ENCODE results near the gene FCRL1. TPM values are rescaled to one million over a fixed set of nuclear protein-coding genes. Genes with fewer than 3 reads are reported as not detected.

FCRL1 gene
- total and polyA plus RNA-seq, 9 donors = 0.08 to 0.65 TPM; not detected in 7

DNA sequence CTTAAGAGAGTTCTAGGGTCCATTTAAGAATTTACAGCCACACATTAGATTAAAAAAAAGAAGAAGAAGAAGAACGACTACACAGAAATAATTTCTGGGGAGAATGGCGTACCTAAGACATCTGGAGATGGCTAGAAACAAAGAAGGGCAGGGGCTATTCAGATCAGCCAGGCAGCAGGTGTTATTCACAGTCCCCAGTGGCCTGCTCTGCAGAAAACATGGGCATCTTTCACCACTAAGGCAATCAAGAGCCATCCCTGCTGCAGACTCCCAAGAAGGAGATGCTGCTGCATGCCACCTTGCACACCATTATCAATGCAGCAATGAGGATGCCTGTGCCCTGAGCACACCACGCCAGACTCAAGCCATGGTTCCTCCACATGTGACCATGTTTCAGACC, 35.1 kb downstream of the FCRL1 start:
- Histone ChIP-seq H3K9me3 (no peaks in the 10 kb centered on the region), H3K4me1 (ENCODE audit: insufficient read depth) (no peaks in the 10 kb centered on the region), H3K36me3 (no peaks in the 10 kb centered on the region), H3K4me3 (no peak overlapping the region), H3K27me3 (no peaks in the 10 kb centered on the region), H3K27ac (no peak overlapping the region)
- intact Hi-C loops (cut with DNase I) = no loop called here
- no peak for DNase-seq
- TF ChIP-seq EP300 (IDR thresholded peaks at IDR 0.05) (no peak), POLR2A (IDR thresholded peaks at IDR 0.05) (no peak)
- TF ChIP-seq, protein P1, sequence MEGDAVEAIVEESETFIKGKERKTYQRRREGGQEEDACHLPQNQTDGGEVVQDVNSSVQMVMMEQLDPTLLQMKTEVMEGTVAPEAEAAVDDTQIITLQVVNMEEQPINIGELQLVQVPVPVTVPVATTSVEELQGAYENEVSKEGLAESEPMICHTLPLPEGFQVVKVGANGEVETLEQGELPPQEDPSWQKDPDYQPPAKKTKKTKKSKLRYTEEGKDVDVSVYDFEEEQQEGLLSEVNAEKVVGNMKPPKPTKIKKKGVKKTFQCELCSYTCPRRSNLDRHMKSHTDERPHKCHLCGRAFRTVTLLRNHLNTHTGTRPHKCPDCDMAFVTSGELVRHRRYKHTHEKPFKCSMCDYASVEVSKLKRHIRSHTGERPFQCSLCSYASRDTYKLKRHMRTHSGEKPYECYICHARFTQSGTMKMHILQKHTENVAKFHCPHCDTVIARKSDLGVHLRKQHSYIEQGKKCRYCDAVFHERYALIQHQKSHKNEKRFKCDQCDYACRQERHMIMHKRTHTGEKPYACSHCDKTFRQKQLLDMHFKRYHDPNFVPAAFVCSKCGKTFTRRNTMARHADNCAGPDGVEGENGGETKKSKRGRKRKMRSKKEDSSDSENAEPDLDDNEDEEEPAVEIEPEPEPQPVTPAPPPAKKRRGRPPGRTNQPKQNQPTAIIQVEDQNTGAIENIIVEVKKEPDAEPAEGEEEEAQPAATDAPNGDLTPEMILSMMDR (IDR thresholded peaks at IDR 0.05) = no peak
- 61 to 67% (median 66%) methylated on average over 3 of the region's 3 CpGs for WGBS, 3 donors

DNA sequence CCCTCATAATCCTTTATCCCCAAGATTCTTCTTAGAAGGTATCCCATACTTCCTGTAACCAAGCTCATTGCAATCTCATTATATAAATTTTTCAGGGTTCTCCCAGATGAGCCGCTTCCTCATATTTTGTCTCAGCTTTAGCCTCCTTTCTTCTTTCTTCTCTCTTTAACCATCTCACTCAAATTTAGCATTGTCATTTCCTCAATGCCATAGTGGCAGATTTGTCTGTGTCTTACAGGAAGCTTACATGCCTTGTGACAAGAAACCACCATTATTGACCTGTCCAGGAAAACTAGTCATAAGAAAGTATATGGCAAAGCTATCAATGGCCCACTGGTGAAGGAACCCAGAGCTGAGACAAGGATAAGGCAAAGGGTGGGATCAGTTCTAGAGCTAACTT, 37.0 kb downstream of the FCRL1 start:
- no peaks in the 10 kb centered on the region for H3K4me1 ChIP-seq (ENCODE audit: insufficient read depth)
- no peaks in the 10 kb centered on the region for H3K36me3 ChIP-seq
- no peaks in the 10 kb centered on the region for H3K9me3 ChIP-seq
- no peak overlapping the region for H3K27ac ChIP-seq
- no peak overlapping the region for H3K4me3 ChIP-seq
- TF ChIP-seq EP300 (IDR thresholded peaks at IDR 0.05) (no peak), POLR2A (IDR thresholded peaks at IDR 0.05) (no peak)
- TF ChIP-seq, protein P1 (IDR thresholded peaks at IDR 0.05) = no peak
- WGBS, 3 donors = 90 to 97% (median 95%) methylated on average over 1 of the region's 1 CpG
- H3K27me3 ChIP-seq = no peaks in the 10 kb centered on the region
- DNase-seq = no peak
- intact Hi-C loops (cut with DNase I) = no loop called here

DNA sequence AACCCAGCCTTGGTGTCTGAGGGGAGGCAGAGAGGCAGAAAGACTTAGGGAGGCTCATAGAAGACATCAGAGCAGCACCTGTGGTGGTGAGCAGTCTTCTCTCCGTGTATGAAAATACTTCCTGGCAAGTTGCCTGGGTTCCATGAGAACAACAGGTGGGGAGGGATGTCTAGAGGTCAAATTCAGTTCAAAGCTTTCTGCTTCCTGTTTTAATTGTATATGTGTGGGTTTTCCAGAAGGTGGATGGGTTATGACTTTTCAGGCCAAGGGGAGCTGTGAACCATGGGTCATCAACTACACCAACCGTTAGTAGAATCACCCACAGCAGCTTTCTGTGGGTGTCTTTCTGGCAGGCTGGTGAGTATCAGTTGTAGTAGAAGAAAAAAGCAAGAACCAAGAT, 38.9 kb downstream of the FCRL1 start:
- Histone ChIP-seq H3K36me3 (no peaks in the 10 kb centered on the region), H3K27me3 (no peaks in the 10 kb centered on the region), H3K9me3 (no peaks in the 10 kb centered on the region), H3K27ac (no peak overlapping the region), H3K4me1 (ENCODE audit: insufficient read depth) (no peaks in the 10 kb centered on the region), H3K4me3 (no peak overlapping the region)
- no peak for DNase-seq
- WGBS, 3 donors = 15 to 57% (median 24%) methylated on average over 2 of the region's 2 CpGs
- intact Hi-C loops (cut with DNase I) = no loop called here
- no peak for TF ChIP-seq EP300 (IDR thresholded peaks at IDR 0.05)
- no peak for TF ChIP-seq POLR2A (IDR thresholded peaks at IDR 0.05)
- TF ChIP-seq, protein P1 (IDR thresholded peaks at IDR 0.05) = no peak

DNA sequence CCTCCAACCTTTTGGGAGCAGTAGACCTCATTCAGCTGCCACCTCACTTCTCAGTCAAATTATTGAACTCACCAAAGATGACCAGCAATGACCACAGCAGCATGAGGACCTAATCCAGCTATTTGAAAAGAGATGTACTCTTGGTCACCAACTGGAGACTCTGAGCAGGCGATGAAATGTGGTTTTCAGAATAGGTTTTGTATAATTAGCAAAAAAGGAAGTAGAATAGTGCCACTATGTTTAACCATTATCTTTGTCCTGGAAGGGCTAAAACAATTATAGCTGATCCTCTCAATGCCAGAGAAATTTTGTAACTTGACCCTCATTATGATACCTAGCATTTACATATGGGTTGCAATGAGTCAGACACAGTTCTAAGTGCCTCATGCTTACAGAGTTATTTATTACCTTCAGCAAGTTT, 42.9 kb downstream of the FCRL1 start, which contains the start of gene FCRL2:
FCRL2 (minus strand) TSS at position 162 of the 421 bp plus-strand sequence; CDS start at position 103, 59 bp downstream.
- no peaks in the 10 kb centered on the region for H3K9me3 ChIP-seq
- no peak within 1 kb of the TSS for H3K27ac ChIP-seq
- no peak for DNase-seq
- intact Hi-C loops (cut with DNase I) = no loop called here
- WGBS, 3 donors = 68 to 81% (median 73%) methylated on average over 1 of the region's 1 CpG
- H3K4me1 ChIP-seq (ENCODE audit: insufficient read depth) = no peaks in the 10 kb centered on the region
- H3K4me3 ChIP-seq = no peak within 1 kb of the TSS
- no peaks in the 10 kb centered on the region for H3K27me3 ChIP-seq
- no peaks in the 10 kb centered on the region for H3K36me3 ChIP-seq
- TF ChIP-seq EP300 (IDR thresholded peaks at IDR 0.05) (no peak), POLR2A (IDR thresholded peaks at IDR 0.05) (no peak)
- TF ChIP-seq, protein P1 (IDR thresholded peaks at IDR 0.05) = no peak

Measured in ovary (tissue), 9 donors.